ENCODE measurements around the gene CDC6.

DNA sequence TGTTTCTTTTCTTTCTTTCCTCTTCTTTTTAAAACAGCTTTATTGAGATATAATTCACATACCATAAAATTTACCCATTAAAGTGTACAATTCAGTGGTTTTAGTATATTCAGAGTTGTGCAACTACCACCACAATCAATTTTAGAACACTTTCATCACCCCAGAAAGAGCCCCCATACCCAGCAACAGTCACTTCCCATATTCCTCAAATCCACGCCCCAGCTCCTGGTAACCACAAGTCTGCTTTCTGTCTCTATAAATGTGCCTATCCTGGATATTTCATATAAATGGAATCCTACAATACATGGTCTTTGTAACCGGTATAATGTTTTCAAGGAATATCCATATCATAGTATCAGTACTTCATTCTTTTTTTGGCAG lies 40.7 kb downstream of the CDC6 start:
- TF ChIP-seq, protein P1, sequence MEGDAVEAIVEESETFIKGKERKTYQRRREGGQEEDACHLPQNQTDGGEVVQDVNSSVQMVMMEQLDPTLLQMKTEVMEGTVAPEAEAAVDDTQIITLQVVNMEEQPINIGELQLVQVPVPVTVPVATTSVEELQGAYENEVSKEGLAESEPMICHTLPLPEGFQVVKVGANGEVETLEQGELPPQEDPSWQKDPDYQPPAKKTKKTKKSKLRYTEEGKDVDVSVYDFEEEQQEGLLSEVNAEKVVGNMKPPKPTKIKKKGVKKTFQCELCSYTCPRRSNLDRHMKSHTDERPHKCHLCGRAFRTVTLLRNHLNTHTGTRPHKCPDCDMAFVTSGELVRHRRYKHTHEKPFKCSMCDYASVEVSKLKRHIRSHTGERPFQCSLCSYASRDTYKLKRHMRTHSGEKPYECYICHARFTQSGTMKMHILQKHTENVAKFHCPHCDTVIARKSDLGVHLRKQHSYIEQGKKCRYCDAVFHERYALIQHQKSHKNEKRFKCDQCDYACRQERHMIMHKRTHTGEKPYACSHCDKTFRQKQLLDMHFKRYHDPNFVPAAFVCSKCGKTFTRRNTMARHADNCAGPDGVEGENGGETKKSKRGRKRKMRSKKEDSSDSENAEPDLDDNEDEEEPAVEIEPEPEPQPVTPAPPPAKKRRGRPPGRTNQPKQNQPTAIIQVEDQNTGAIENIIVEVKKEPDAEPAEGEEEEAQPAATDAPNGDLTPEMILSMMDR (IDR thresholded peaks at IDR 0.05): no peak
- TF ChIP-seq POLR2A (IDR thresholded peaks at IDR 0.05): no peak
